ENCODE data around the gene TANGO6.

Gene TANGO6

GRCh38 chr16:68907297-68907696 lies 64.0 kb downstream of the TANGO6 start:
- DNase-seq (ENCODE audit: low read depth in 2 of 2, low spot score in 1 of 2) = no peak

- no peak for DNase-seq (ENCODE audit: low read depth in 2 of 2, low spot score in 1 of 2)
Observed at GRCh38 chr16:68907781-68908181, 64.5 kb downstream of the TANGO6 start.

- DNase-seq (ENCODE audit: low read depth in 2 of 2, low spot score in 1 of 2) = no peak
Observed at GRCh38 chr16:68909099-68909733, 65.9 kb downstream of the TANGO6 start.

GRCh38 chr16:68910051-68910450 lies 66.7 kb downstream of the TANGO6 start:
- no peak for DNase-seq (ENCODE audit: low read depth in 2 of 2, low spot score in 1 of 2)

GRCh38 chr16:68915589-68915988 lies 72.3 kb downstream of the TANGO6 start:
- no peak for DNase-seq (ENCODE audit: low read depth in 2 of 2, low spot score in 1 of 2)

GRCh38 chr16:68917541-68917940 lies 74.2 kb downstream of the TANGO6 start:
- DNase-seq (ENCODE audit: low read depth in 2 of 2, low spot score in 1 of 2) = no peak

GRCh38 chr16:68920349-68920748 lies 77.0 kb downstream of the TANGO6 start:
- DNase-seq (ENCODE audit: low read depth in 2 of 2, low spot score in 1 of 2) = no peak

GRCh38 chr16:68921637-68922036 lies 78.3 kb downstream of the TANGO6 start:
- no peak for DNase-seq (ENCODE audit: low read depth in 2 of 2, low spot score in 1 of 2)

GRCh38 chr16:68923116-68923515 lies 79.8 kb downstream of the TANGO6 start:
- no peak for DNase-seq (ENCODE audit: low read depth in 2 of 2, low spot score in 1 of 2)

GRCh38 chr16:68927018-68927417 lies 83.7 kb downstream of the TANGO6 start:
- DNase-seq (ENCODE audit: low read depth in 2 of 2, low spot score in 1 of 2) = no peak

GRCh38 chr16:68931196-68931595 lies 87.9 kb downstream of the TANGO6 start:
- no peak for DNase-seq (ENCODE audit: low read depth in 2 of 2, low spot score in 1 of 2)

- DNase-seq (ENCODE audit: low read depth in 2 of 2, low spot score in 1 of 2) = no peak
Observed at GRCh38 chr16:68934402-68934801, 91.1 kb downstream of the TANGO6 start.

- DNase-seq (ENCODE audit: low read depth in 2 of 2, low spot score in 1 of 2) = no peak
Observed at GRCh38 chr16:68935008-68935407, 91.7 kb downstream of the TANGO6 start.

GRCh38 chr16:68936736-68937631 lies 93.7 kb downstream of the TANGO6 start:
- no peak for DNase-seq (ENCODE audit: low read depth in 2 of 2, low spot score in 1 of 2)

GRCh38 chr16:68939692-68940320 lies 96.5 kb downstream of the TANGO6 start:
- DNase-seq (ENCODE audit: low read depth in 2 of 2, low spot score in 1 of 2) = no peak

- DNase-seq (ENCODE audit: low read depth in 2 of 2, low spot score in 1 of 2) = no peak
Observed at GRCh38 chr16:68940816-68941215, 97.5 kb downstream of the TANGO6 start.

GRCh38 chr16:68943961-68944360 lies 100.6 kb downstream of the TANGO6 start:
- DNase-seq (ENCODE audit: low read depth in 2 of 2, low spot score in 1 of 2) = no peak

- DNase-seq (ENCODE audit: low read depth in 2 of 2, low spot score in 1 of 2) = no peak
Observed at GRCh38 chr16:68948230-68948910, 105.0 kb downstream of the TANGO6 start.

GRCh38 chr16:68951991-68952877 lies 108.9 kb downstream of the TANGO6 start:
- no peak for DNase-seq (ENCODE audit: low read depth in 2 of 2, low spot score in 1 of 2)

- DNase-seq (ENCODE audit: low read depth in 2 of 2, low spot score in 1 of 2) = no peak
Observed at GRCh38 chr16:68954911-68955635, 111.7 kb downstream of the TANGO6 start.

All from stimulated activated CD8-positive, alpha-beta memory T cell treated with anti-CD3 and anti-CD28 coated beads, Interleukin-4, amount 100 ng/mL, for 4 hours (primary cell).